ENCODE measurements around the gene PLCH1.

The PLCH1 gene

DNA sequence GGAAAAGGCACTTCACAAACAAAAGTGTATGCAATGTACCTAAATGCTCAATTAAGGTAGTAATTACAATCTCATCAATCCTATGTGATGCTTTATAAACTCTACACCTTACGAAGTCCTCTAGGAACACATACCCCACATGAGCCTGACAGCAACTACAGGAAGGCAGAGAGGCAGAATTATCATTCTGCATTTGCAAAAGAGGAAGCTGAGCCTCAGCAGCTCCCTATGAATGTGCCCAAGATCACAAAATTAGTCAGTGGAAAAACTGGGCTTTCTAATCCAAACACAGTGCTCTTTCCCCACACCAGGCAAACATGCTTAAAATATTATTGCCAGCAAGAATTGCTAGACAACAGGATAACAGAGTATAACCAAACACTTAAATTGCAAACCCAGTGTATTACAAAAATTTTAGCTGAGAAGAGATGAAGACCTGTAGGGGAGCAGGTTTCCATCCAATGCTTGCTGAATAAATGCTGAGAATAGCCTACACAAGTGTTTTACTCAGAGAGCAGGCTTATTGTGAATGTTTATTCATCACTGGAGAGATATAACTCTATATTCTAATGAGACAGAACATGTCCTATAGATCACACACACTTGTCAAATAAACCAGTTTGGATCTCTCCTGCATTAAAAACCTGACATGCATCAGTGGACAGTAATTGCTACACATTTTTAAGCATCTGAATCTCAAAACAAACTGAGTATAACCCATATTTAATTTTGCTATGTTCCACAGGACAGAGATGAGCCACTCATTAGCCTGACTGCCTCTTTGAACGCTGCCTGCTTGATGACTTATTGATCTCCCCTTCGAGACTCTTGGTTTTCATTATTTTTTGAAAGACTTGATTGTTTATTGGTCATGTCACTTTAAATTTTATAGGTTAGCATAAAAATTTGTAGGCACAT lies 62.2 kb downstream of the PLCH1 start:
- no peak for DNase-seq

DNA sequence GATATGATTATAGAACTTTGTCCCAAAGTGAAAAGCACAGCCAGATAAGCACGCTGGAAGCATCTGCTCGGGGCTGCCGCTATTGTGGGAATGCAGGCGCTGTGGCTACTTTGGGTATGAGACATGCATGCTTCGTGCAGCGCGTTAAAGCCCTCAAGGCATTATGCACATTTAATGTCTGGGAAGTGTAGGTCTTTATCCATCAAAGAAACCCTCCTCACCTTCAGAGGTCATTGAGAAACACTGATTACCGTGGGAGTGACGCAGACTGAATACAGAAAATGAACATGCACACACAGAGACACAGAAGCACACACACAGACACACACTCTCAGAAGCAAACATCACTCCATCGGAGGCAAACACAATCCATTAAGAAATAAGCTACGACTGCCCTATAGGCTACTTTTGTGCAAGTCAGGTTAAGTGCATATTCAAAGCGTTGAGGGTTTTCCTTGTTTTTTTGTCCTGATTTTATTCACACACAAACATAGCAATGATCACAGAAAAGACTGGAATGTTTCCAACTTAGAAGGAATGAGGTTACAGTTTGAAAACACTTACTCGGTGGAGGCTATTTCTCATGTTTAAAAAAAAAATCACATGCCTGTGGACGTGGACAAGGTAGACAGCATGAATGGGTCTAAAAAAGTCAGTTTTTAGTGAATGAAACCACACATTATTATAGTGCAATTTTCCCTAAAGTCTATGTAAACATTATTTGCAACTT lies 68.5 kb downstream of the PLCH1 start:
- DNase-seq = peak; percentile 63

GRCh38 chr3:155675094-155675493 lies 69.8 kb downstream of the PLCH1 start:
- peak; percentile 46 for DNase-seq

- no peak for DNase-seq
Observed at GRCh38 chr3:155673421-155673820, 71.5 kb downstream of the PLCH1 start.

GRCh38 chr3:155670335-155670734 lies 74.5 kb downstream of the PLCH1 start:
- DNase-seq = no peak

DNA sequence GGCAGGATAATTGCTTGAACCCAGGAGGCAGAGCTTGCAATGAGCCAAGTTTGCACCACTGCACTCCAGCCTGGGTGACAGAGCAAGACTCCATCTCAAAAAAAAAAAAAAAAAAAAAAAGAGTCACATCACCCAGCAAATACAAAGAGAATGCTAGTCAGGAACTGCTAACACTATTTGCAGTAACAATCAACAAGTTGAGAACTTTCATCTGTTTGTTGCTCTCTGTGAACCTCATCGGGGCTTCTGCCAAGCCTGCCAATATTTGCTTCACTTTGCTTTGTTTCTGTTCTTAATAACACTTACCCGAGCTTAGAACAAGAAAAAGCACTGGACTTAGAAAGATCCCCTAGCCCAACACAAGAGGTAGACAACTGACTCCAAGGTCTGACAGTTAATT lies 76.9 kb downstream of the PLCH1 start:
- DNase-seq = no peak

DNA sequence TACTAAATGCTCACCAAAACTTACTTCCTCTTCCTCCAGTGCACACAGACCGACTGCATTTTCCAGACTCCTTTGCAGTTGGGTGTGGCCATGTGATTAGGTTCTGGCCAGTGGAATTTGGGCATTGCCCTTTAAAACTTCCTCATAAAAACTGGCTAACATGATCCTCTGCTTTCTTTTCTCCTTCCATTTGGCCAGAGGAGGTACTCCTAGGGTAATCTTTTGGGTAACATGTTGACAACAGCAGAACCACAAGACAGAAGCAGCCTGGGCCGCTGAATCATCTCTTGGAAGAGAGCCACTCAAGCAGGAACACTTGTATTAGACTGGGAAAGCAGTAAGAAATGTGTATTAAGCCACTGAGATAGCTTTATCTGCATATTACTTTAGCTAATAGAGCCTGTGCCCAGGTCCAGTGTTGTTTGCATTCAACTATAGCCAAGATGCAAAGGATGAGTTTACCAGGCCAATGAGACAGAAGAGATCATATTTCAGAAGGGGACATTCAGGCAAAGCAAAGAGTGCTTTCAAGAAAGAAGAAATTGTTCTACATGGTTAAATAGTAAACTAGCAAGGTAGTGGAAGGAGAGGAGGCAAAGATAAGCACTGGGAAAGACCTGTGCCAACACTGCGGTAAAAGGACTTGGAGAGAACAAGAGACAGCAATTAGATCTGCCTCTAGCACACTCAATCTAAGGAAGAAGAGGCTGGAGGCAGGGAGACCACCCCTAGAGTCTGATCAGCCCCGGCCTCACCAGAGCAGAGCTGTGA lies 79.8 kb downstream of the PLCH1 start:
- no peak for DNase-seq

GRCh38 chr3:155663467-155664212 lies 81.2 kb downstream of the PLCH1 start:
- no peak for DNase-seq

- no peak for DNase-seq
Observed at GRCh38 chr3:155661760-155662159, 83.1 kb downstream of the PLCH1 start.

- DNase-seq = no peak
Observed at GRCh38 chr3:155661042-155661441, 83.8 kb downstream of the PLCH1 start.

DNA sequence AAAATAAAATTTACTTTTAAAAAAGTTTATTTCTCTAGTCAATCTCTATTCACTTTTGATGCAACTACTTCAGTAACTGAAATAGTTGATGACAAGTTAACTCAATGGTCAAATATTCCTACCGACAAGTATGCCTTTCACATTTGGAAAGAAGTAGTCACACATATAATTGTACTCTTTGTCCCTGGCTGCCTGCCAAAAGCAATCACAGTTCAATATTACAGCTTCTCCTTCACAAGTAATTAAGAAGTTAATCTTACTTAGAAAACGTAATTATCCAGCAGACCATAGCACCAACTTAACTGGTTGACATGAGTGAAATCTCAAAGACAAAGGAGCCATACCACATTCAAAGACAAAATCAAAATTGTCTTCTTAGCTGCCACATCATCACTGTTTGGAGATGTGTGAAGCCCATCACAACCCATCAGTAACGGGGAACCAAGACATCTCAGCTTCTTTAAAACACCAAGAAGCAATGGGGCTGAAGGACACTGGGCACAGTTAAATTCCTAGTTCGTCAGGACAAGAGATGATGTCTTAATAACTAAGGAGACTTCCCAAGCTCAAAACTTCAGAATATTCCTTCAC lies 86.1 kb downstream of the PLCH1 start:
- DNase-seq = no peak

DNA sequence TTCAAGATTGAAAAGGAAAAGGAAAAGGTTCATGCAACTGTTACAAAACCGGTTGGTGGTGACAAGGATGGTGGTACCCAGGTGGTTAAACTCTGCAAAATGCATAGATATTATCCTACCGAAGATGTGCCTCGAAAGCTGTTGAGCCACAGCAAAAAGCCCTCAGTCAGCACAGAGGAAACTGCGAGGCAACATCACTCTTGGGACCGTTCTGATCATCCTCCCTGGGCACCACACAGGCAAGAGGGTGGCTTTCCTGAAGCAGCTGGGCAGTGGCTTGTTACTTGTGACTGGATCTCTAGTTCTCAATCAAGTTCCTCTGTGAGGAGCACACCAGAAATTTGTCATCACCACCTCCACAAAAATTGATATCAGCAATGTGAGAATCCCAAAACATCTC lies 86.9 kb downstream of the PLCH1 start:
- no peak for DNase-seq

GRCh38 chr3:155657161-155657560 lies 87.7 kb downstream of the PLCH1 start:
- DNase-seq = no peak

GRCh38 chr3:155656466-155656865 lies 88.4 kb downstream of the PLCH1 start:
- no peak for DNase-seq

GRCh38 chr3:155651489-155652218 lies 93.2 kb downstream of the PLCH1 start:
- no peak for DNase-seq

GRCh38 chr3:155648013-155648591 lies 96.8 kb downstream of the PLCH1 start:
- no peak for DNase-seq

- DNase-seq = no peak
Observed at GRCh38 chr3:155647206-155647605, 97.7 kb downstream of the PLCH1 start.

DNA sequence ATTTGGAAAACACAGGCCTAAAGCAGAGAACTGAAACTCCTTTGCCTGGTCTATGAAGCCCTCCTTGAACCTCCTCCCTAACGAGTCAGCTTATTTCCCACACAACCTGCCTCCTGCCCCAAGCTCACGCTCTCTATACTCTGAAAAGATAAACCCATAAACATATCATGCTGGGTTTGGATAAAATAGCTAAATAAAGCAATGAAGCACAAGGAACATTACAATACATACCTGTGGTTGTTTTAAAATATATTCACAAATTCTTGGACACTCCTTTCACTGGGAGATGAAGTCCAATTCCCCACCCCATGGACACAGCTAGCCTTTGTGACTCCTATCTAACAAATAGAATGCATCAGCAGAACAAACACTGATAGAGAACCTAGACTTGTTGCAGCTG lies 98.2 kb downstream of the PLCH1 start:
- DNase-seq = no peak

DNA sequence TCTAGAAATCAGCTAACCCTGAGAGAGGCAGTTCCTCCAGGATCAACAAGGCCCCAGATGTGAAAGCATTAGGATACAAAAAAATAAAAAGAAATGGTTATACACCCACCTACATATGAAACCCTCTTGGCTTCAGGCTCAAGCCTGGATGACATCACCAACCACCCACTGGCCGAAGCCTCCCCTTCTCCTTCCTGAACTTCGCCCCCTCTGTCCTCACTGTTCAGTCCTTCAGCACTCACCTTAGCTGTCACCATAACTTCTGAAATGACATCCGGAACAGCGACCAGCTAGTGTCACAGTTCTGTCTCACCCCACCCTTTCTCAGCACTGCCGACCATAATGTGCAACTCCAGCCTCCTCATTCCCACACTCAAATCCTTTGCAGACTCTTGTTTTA lies 98.7 kb downstream of the PLCH1 start:
- DNase-seq = no peak

GRCh38 chr3:155643581-155644165 lies 101.2 kb downstream of the PLCH1 start:
- DNase-seq = no peak

GRCh38 chr3:155641956-155642355 lies 102.9 kb downstream of the PLCH1 start:
- no peak for DNase-seq
